ENCODE measurements around the gene MAP3K13. TPM values are rescaled to one million over a fixed set of nuclear protein-coding genes. Genes with fewer than 3 reads are reported as not detected.
"Not testable (repeated sequence)": the region's sequence is repeated elsewhere in the genome, so short reads cannot be mapped to it uniquely, and the experiment has no call there.

The MAP3K13 gene
- total RNA-seq, 3 donors from 2014 or later (not counting 1 experiment from before 2014, with no cell fraction given), result 3.3 to 11.8 (median 9.8) TPM

DNA sequence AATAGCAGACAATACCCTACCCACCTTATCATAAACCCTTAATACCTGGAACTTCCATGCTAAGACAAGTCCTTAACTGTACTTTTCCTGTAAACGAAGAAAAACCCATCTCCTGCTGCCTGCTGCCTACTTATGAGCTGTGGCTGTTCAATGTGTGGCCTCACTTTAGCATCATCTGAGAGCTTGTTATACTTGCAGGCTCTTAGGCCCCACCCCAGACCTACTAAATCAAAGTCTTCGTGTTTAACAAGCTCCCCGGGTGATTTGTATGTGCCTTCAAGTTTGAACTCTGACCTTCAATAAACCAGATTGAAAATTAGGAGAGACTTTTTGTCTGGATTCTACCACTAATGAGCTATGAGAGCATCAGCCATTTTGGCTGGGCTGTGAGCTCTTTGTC lies 106.6 kb downstream of the MAP3K13 start:
- Histone ChIP-seq H3K4me3 (ENCODE audit: low read length) (no peak overlapping the region), H3K36me3 (ENCODE audit: control insufficient read depth, insufficient read depth, low read length) (no peaks in the 10 kb centered on the region), H3K27me3 (ENCODE audit: control insufficient read depth, insufficient read depth, low read length) (no peaks in the 10 kb centered on the region), H3K27ac (ENCODE audit: low read length) (no peak overlapping the region), H3K9me3 (ENCODE audit: control insufficient read depth, insufficient read depth, low read length) (no peaks in the 10 kb centered on the region), H3K4me1 (ENCODE audit: control insufficient read depth, insufficient read depth, low read length) (no peaks in the 10 kb centered on the region)
- no peak for DNase-seq
- intact Hi-C loops (cut with micrococcal nuclease), result no loop called here
- no peak for ATAC-seq
- Mint-ChIP-seq H3K4me1 (no peaks in the 10 kb centered on the region), H3K27me3 (ENCODE audit: low read depth in 2 of 2) (no peaks in the 10 kb centered on the region), H3K4me3 (no peak overlapping the region), H3K27ac (no peak overlapping the region), H3K36me3 (peaks cover 5% of the 10 kb centered on the region), H3K9me3 (no peaks in the 10 kb centered on the region)
- TF ChIP-seq, protein P1, sequence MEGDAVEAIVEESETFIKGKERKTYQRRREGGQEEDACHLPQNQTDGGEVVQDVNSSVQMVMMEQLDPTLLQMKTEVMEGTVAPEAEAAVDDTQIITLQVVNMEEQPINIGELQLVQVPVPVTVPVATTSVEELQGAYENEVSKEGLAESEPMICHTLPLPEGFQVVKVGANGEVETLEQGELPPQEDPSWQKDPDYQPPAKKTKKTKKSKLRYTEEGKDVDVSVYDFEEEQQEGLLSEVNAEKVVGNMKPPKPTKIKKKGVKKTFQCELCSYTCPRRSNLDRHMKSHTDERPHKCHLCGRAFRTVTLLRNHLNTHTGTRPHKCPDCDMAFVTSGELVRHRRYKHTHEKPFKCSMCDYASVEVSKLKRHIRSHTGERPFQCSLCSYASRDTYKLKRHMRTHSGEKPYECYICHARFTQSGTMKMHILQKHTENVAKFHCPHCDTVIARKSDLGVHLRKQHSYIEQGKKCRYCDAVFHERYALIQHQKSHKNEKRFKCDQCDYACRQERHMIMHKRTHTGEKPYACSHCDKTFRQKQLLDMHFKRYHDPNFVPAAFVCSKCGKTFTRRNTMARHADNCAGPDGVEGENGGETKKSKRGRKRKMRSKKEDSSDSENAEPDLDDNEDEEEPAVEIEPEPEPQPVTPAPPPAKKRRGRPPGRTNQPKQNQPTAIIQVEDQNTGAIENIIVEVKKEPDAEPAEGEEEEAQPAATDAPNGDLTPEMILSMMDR (IDR thresholded peaks at IDR 0.05), result no peak
- WGBS (ENCODE audit: insufficient coverage), result 91% methylated on average over 3 of the region's 3 CpGs

DNA sequence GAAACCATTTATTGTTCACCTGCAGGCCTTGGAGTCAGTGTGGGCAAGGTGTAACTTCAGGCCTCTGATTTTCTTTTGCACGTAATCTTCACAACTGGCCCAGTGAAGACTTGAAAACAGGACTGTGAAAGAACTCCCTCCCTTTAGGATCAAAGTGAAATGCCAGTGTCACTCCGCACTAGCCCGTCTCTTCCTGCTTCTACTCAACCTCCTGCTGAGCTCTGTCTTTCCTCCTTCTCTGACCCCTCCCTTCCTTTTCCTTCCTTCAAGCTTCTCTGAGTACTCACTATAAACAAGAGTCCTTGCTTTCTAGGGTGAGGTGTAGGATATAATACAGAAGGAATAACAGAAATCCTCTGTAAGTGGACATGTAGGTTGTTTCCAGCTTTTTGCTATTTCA lies 107.4 kb downstream of the MAP3K13 start:
- H3K36me3 Mint-ChIP-seq, result peaks cover 5% of the 10 kb centered on the region
- no peaks in the 10 kb centered on the region for H3K4me1 Mint-ChIP-seq
- DNase-seq (no peak), ATAC-seq (no peak)
- Histone ChIP-seq H3K27ac (ENCODE audit: low read length) (no peak overlapping the region), H3K36me3 (ENCODE audit: control insufficient read depth, insufficient read depth, low read length) (no peaks in the 10 kb centered on the region), H3K4me1 (ENCODE audit: control insufficient read depth, insufficient read depth, low read length) (no peaks in the 10 kb centered on the region), H3K4me3 (ENCODE audit: low read length) (no peak overlapping the region), H3K9me3 (ENCODE audit: control insufficient read depth, insufficient read depth, low read length) (no peaks in the 10 kb centered on the region), H3K27me3 (ENCODE audit: control insufficient read depth, insufficient read depth, low read length) (no peaks in the 10 kb centered on the region)
- intact Hi-C loops (cut with micrococcal nuclease), result no loop called here
- no peaks in the 10 kb centered on the region for H3K27me3 Mint-ChIP-seq (ENCODE audit: low read depth in 2 of 2)
- H3K4me3 Mint-ChIP-seq, result no peak overlapping the region
- TF ChIP-seq, protein P1 (IDR thresholded peaks at IDR 0.05), result no peak
- H3K27ac Mint-ChIP-seq, result no peak overlapping the region
- 98% methylated on average over 3 of the region's 3 CpGs for WGBS (ENCODE audit: insufficient coverage)
- no peaks in the 10 kb centered on the region for H3K9me3 Mint-ChIP-seq

DNA sequence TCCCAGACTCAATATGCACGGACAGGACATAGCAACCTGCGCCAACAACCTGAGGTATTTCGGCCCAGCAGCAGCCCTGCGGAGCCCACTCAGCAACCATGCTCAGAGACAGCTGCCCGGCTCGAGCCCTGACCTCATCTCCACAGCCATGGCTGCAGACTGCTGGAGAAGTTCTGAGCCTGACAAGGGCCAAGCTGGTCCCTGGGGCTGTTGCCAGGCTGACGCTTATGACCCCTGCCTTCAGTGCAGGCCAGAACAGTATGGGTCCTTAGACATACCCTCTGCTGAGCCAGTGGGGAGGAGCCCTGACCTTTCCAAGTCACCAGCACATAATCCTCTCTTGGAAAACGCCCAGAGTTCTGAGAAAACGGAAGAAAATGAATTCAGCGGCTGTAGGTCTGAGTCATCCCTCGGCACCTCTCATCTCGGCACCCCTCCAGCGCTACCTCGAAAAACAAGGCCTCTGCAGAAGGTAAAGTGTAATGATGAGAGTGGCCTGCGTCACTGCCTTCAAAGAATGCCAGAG lies 110.4 kb downstream of the MAP3K13 start:
- Mint-ChIP-seq H3K4me1 (no peaks in the 10 kb centered on the region), H3K36me3 (peaks cover 5% of the 10 kb centered on the region), H3K9me3 (no peaks in the 10 kb centered on the region), H3K27me3 (ENCODE audit: low read depth in 2 of 2) (no peaks in the 10 kb centered on the region), H3K27ac (no peak overlapping the region), H3K4me3 (no peak overlapping the region)
- 95% methylated on average over 14 of the region's 15 CpGs for WGBS (ENCODE audit: insufficient coverage)
- no peaks in the 10 kb centered on the region for H3K9me3 ChIP-seq (ENCODE audit: control insufficient read depth, insufficient read depth, low read length)
- no peaks in the 10 kb centered on the region for H3K36me3 ChIP-seq (ENCODE audit: control insufficient read depth, insufficient read depth, low read length)
- DNase-seq (no peak), ATAC-seq (no peak)
- no peaks in the 10 kb centered on the region for H3K27me3 ChIP-seq (ENCODE audit: control insufficient read depth, insufficient read depth, low read length)
- intact Hi-C loops (cut with micrococcal nuclease), result no loop called here
- H3K27ac ChIP-seq (ENCODE audit: low read length), result no peak overlapping the region
- H3K4me1 ChIP-seq (ENCODE audit: control insufficient read depth, insufficient read depth, low read length), result no peaks in the 10 kb centered on the region
- no peak overlapping the region for H3K4me3 ChIP-seq (ENCODE audit: low read length)
- TF ChIP-seq, protein P1 (IDR thresholded peaks at IDR 0.05), result no peak

DNA sequence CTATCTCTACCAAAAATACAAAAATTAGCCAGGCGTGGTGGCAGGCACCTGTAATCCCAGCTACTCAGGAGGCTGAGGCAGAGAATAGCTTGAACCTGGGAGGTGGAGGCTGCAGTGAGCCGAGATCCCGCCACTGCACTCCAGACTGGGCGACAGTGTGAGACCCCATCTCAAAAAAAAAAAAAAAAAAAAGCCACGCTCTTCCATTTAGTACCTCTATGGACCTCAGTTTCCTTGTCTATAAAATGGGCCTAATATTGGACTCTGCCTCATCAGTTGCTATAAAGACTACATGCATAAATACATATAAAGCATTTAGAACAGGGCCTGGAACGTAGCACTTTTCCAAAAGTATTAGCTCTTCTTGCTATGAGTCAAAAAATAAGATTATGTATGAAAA lies 112.0 kb downstream of the MAP3K13 start:
- H3K27me3 ChIP-seq (ENCODE audit: control insufficient read depth, insufficient read depth, low read length); H3K36me3 Mint-ChIP-seq; H3K36me3 ChIP-seq (ENCODE audit: control insufficient read depth, insufficient read depth, low read length); H3K27me3 Mint-ChIP-seq (ENCODE audit: low read depth in 2 of 2); H3K4me1 ChIP-seq (ENCODE audit: control insufficient read depth, insufficient read depth, low read length); ATAC-seq; H3K9me3 Mint-ChIP-seq; H3K27ac ChIP-seq (ENCODE audit: low read length); H3K4me1 Mint-ChIP-seq; H3K9me3 ChIP-seq (ENCODE audit: control insufficient read depth, insufficient read depth, low read length); H3K4me3 Mint-ChIP-seq; H3K27ac Mint-ChIP-seq; intact Hi-C loops (cut with micrococcal nuclease); H3K4me3 ChIP-seq (ENCODE audit: low read length); DNase-seq: not testable (repeated sequence)
- WGBS (ENCODE audit: insufficient coverage), result 100% methylated on average over 3 of the region's 6 CpGs
